HCT116 (cell line): Measurements from ENCODE around the gene SNX9.
"Not testable (repeated sequence)": the region's sequence is repeated elsewhere in the genome, so short reads cannot be mapped to it uniquely, and the experiment has no call there.

Experiments used
- CTCF ChIP-seq, 3 experiments: fragments of 200-600 bp in 1 of 3; sonication (generic) in 1 of 3; IDR thresholded peaks in 2 of 3; conservative IDR thresholded peaks in 1 of 3; 2 replicates each; pipeline ENCODE4 v1.5.1; 2012 to 2017; ENCODE audit warnings: low read depth in 2 of 3, low read length in 2 of 3, antibody characterized with exemption in 1 of 3, borderline replicate concordance in 1 of 3, control low read depth in 1 of 3, mild to moderate bottlenecking in 1 of 3, mixed read lengths in 1 of 3, mixed run types in 1 of 3, moderate library complexity in 1 of 3; ENCODE audit not compliant: insufficient read depth in 1 of 3
- ELF1 ChIP-seq: IDR thresholded peaks from 2 replicates; pipeline ENCODE4 v1.6.1; 2012; ENCODE audit warnings: low read depth, borderline replicate concordance
- POLR2A ChIP-seq: IDR thresholded peaks from 2 replicates; pipeline ENCODE4 v1.7.0; 2011; ENCODE audit warnings: borderline replicate concordance; ENCODE audit not compliant: insufficient read depth, insufficient read length; ENCODE audit errors: extremely low read depth
- ZNF274 ChIP-seq: fragments of 200-500 bp; sonication (Bioruptor generic); IDR thresholded peaks from 2 replicates; pipeline ENCODE4 v1.6.1; 2014; ENCODE audit warnings: mild to moderate bottlenecking, low read depth, low read length, inconsistent platforms

GRCh38 chr6:157940375-157941036, 117.5 kb downstream of the SNX9 start:
- TF ChIP-seq CTCF (IDR thresholded peaks at IDR 0.05 in 2 of 3, conservative IDR thresholded peaks at IDR 0.05 in 1 of 3; ENCODE audit: borderline replicate concordance in 1 of 3, insufficient read depth in 1 of 3, low read depth in 2 of 3, low read length in 2 of 3); ZNF274; POLR2A; ELF1: not testable (repeated sequence)
